ENCODE results near the gene PHF21B. TPM values are rescaled to one million over a fixed set of nuclear protein-coding genes. Genes with fewer than 3 reads are reported as not detected.

PHF21B gene
- total and polyA plus RNA-seq, 2 of the 8 experiments (the other 6 are each of a cell fraction or from before 2014, with no cell fraction given): 19.3 to 68.1 TPM

DNA sequence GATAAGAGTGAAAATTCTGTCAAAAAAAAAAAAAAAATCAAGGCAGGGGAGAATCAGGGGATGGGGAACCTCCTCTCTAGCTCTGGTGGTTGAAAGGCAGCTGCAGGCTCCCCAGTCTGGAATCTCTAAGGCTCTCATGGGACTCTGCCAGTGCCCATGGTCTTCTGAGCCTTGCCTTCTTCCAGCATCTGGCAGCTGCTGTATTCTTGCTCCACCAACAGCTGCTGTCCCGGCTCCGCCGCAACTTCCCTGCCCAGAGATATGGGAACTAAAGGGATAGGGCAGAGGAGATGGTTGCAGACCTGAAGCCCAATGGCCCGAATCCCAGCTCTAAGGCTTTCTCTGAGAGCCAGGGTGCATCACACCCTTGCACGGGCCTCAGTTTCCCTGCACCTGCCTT is 49.5 kb upstream of the PHF21B start:
- H2BK120ac ChIP-seq (replicated peaks; ENCODE audit: low read depth, low read length): no peak overlapping the region
- H2AK5ac ChIP-seq (ENCODE audit: low read depth, low read length): no peak overlapping the region
- H2BK20ac ChIP-seq (ENCODE audit: low read length): no peak overlapping the region
- 0 out of 7 replicates have a peak, but pooled peaks cover 0 to 2% (median under 1%) of the 10 kb centered on the region in 4 experiments for H3K27me3 ChIP-seq (replicated peaks in 1 of 4; ENCODE audit: control insufficient read depth in 3 of 4, extremely low read depth in 1 of 4, insufficient read depth in 3 of 4, low read length in 3 of 4)
- no peak overlapping the region for H4K91ac ChIP-seq (replicated peaks; ENCODE audit: insufficient read length, low read length)
- H3K23ac ChIP-seq (ENCODE audit: insufficient read length): no peak overlapping the region
- H3K23me2 ChIP-seq (ENCODE audit: low read depth, low read length): no peaks in the 10 kb centered on the region
- H2AFZ ChIP-seq (ENCODE audit: low read length): no peak overlapping the region
- H3K4me1 ChIP-seq (replicated peaks in 1 of 4; ENCODE audit: control insufficient read depth in 3 of 4, insufficient read depth in 4 of 4, low read length in 3 of 4): peaks cover 0 to 6% (median 0%) of the 10 kb centered on the region in 4 experiments; a peak in 2 of 7 replicates
- no peak overlapping the region for H3K18ac ChIP-seq (ENCODE audit: extremely low read depth, low read length)
- H2BK15ac ChIP-seq (ENCODE audit: low read length): peak overlapping the region; percentile 40; the same call in 1 of the 2 replicates
- no peak overlapping the region for H3K9ac ChIP-seq (replicated peaks in 1 of 4; ENCODE audit: extremely low read depth in 1 of 4, low read depth in 3 of 4, low read length in 3 of 4)
- H3K14ac ChIP-seq (ENCODE audit: insufficient read length): no peak overlapping the region
- H4K5ac ChIP-seq (ENCODE audit: insufficient read length, low read depth, low read length): no peak overlapping the region
- H3K9me3 ChIP-seq (ENCODE audit: insufficient read depth in 2 of 2, low read depth in 1 of 2, low read length in 1 of 2): no peaks in the 10 kb centered on the region
- H3K79me1 ChIP-seq (ENCODE audit: low read depth, low read length): no peaks in the 10 kb centered on the region; the same call in 1 of the 2 replicates
- H3K56ac ChIP-seq (replicated peaks; ENCODE audit: insufficient read length, low read depth, low read length): no peak overlapping the region
- H2BK12ac ChIP-seq (ENCODE audit: low read depth, low read length): no peak overlapping the region
- no peak overlapping the region for H4K8ac ChIP-seq (ENCODE audit: extremely low read depth, insufficient read depth, low read length)
- no peak for DNase-seq (ENCODE audit: low read depth in 1 of 2, low spot score in 2 of 2)
- H3K4ac ChIP-seq (replicated peaks; ENCODE audit: insufficient read length, low read depth, low read length): no peak overlapping the region
- no peaks in the 10 kb centered on the region for H4K20me1 ChIP-seq (replicated peaks in 1 of 2; ENCODE audit: control insufficient read depth in 1 of 2, insufficient read depth in 2 of 2, low read length in 2 of 2)
- no peaks in the 10 kb centered on the region for H3K79me2 ChIP-seq (ENCODE audit: control insufficient read depth in 1 of 2, insufficient read depth in 2 of 2, low read length in 2 of 2)
- ChIA-PET CTCF (ENCODE audit: partially characterized antibody) (interaction anchor here (0.6 to 2.1 kb wide), 6 partner anchors 10 to 1405 kb away, joined by 3 to 6 read pairs (median 4); no protein-coding TSS in a partner anchor), POLR2A (ENCODE audit: partially characterized antibody) (interaction anchor here (1.0 to 2.1 kb wide), 4 partner anchors 9 to 65 kb away, joined by 3 to 7 read pairs (median 4); no protein-coding TSS in a partner anchor)
- no peaks in the 10 kb centered on the region for H3K36me3 ChIP-seq (ENCODE audit: control insufficient read depth in 2 of 4, insufficient read depth in 4 of 4, low read length in 3 of 4)
- WGBS, 2 experiments (ENCODE audit: extremely low coverage in 1 of 2, insufficient coverage in 1 of 2, insufficient read length in 1 of 2, insufficient replicate concordance in 2 of 2, low coverage in 1 of 2, low lambda C conversion rate in 2 of 2, missing lambda C conversion rate in 1 of 2): 91% methylated on average over 5 of the region's 5 CpGs; no CpG with 5 or more reads in 1 of the 2 experiments
- FAIRE-seq: no peak
- H2BK5ac ChIP-seq (ENCODE audit: low read depth, low read length): no peak overlapping the region
- H3K4me2 ChIP-seq (ENCODE audit: insufficient read depth in 1 of 2, low read depth in 2 of 2, low read length in 2 of 2): no peak overlapping the region
- H3K4me3 ChIP-seq (ENCODE audit: extremely low read depth in 1 of 4, insufficient read depth in 2 of 4, low read depth in 3 of 4, low read length in 4 of 4): no peak overlapping the region
- no peak overlapping the region for H3K27ac ChIP-seq (ENCODE audit: low read depth, low read length)
- TF ChIP-seq HDAC2 (IDR thresholded peaks at IDR 0.05; ENCODE audit: borderline replicate concordance in 1 of 2, low read depth in 2 of 2, low read length in 2 of 2) (no peak), RFX5 (IDR thresholded peaks at IDR 0.05; ENCODE audit: borderline replicate concordance, low read depth, low read length) (no peak), KDM1A (IDR thresholded peaks at IDR 0.05; ENCODE audit: borderline replicate concordance, low read length) (no peak), GABPA (IDR thresholded peaks at IDR 0.05; ENCODE audit: borderline replicate concordance, insufficient read depth, low read length) (no peak), BCL11A (IDR thresholded peaks at IDR 0.05; ENCODE audit: low read depth in 2 of 2, low read length in 2 of 2) (no peak), POLR2A (IDR thresholded peaks at IDR 0.05; ENCODE audit: control extremely low read depth in 1 of 2, low read depth in 2 of 2, low read length in 2 of 2) (no peak), TBP (IDR thresholded peaks at IDR 0.05; ENCODE audit: low read depth, low read length) (no peak), KDM5A (IDR thresholded peaks at IDR 0.05; ENCODE audit: low read length) (no peak), SP4 (IDR thresholded peaks at IDR 0.05; ENCODE audit: low read length) (no peak), NANOG (IDR thresholded peaks at IDR 0.05; ENCODE audit: insufficient read depth, low read depth, low read length, poor library complexity, severe bottlenecking) (no peak), TAF7 (optimal IDR thresholded peaks at IDR 0.05; ENCODE audit: borderline replicate concordance, low read depth, low read length) (no peak), SUZ12 (IDR thresholded peaks at IDR 0.05; ENCODE audit: low read length) (no peak)
- TF ChIP-seq, protein P1, sequence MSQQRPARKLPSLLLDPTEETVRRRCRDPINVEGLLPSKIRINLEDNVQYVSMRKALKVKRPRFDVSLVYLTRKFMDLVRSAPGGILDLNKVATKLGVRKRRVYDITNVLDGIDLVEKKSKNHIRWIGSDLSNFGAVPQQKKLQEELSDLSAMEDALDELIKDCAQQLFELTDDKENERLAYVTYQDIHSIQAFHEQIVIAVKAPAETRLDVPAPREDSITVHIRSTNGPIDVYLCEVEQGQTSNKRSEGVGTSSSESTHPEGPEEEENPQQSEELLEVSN (IDR thresholded peaks at IDR 0.05): no peak

Measured in H1 (cell line).